NCI-H69 (cell line): Measurements from ENCODE around the gene INPP4B.

Experiments used
- DNase-seq: peaks from one replicate; lab custom pipeline; 2025; lab: John Stamatoyannopoulos, UW

Gene INPP4B

GRCh38 chr4:142846108-142846728 lies at the start of gene INPP4B:
INPP4B (minus strand) TSS chr4:142846301.
- DNase-seq: peak; percentile 63

GRCh38 chr4:142893012-142893411 lies 46.9 kb upstream of the INPP4B start:
- no peak for DNase-seq

GRCh38 chr4:142886566-142886965 lies 40.5 kb upstream of the INPP4B start:
- no peak for DNase-seq

- DNase-seq: peak; percentile 6
These were observed 37.1 kb upstream of the INPP4B start for GRCh38 chr4:142883040-142883832.

GRCh38 chr4:142882159-142882558 lies 36.1 kb upstream of the INPP4B start:
- no peak for DNase-seq

- DNase-seq: no peak
These were observed 35.2 kb upstream of the INPP4B start for GRCh38 chr4:142881331-142881730.

GRCh38 chr4:142875117-142875516 lies 29.0 kb upstream of the INPP4B start:
- peak; percentile 0 for DNase-seq

GRCh38 chr4:142874684-142875083 lies 28.6 kb upstream of the INPP4B start:
- no peak for DNase-seq

- DNase-seq: peak; percentile 1
These were observed 20.6 kb upstream of the INPP4B start for GRCh38 chr4:142866685-142867084.

GRCh38 chr4:142861351-142861750 lies 15.2 kb upstream of the INPP4B start:
- no peak for DNase-seq

GRCh38 chr4:142858965-142859364 lies 12.9 kb upstream of the INPP4B start:
- no peak for DNase-seq

- no peak for DNase-seq
These were observed 12.3 kb upstream of the INPP4B start for GRCh38 chr4:142858446-142858845.

GRCh38 chr4:142856576-142856975 lies 10.5 kb upstream of the INPP4B start:
- DNase-seq: no peak

- DNase-seq: peak; percentile 0
These were observed 4.4 kb upstream of the INPP4B start for GRCh38 chr4:142850478-142850877.

- DNase-seq: peak; percentile 72
These were observed 862 bp upstream of the INPP4B start for GRCh38 chr4:142846729-142847596.

- DNase-seq: peak; percentile 9
These were observed 601 bp downstream of the INPP4B start for GRCh38 chr4:142845293-142846107.

- no peak for DNase-seq
These were observed 1.3 kb downstream of the INPP4B start for GRCh38 chr4:142844782-142845181.

GRCh38 chr4:142840516-142841123 lies 5.5 kb downstream of the INPP4B start:
- DNase-seq: peak; percentile 22

GRCh38 chr4:142838778-142839177 lies 7.3 kb downstream of the INPP4B start:
- no peak for DNase-seq

GRCh38 chr4:142832022-142832421 lies 14.1 kb downstream of the INPP4B start:
- DNase-seq: no peak

- no peak for DNase-seq
These were observed 19.4 kb downstream of the INPP4B start for GRCh38 chr4:142826503-142827241.
